B cell (primary cell): ENCODE results near the gene FBXO10.

Source experiments
- EZH2 ChIP-seq: IDR thresholded peaks from 2 replicates; pipeline ENCODE4 v1.6.1; 2012; ENCODE audit warnings: borderline replicate concordance, low read depth, mild to moderate bottlenecking, moderate library complexity, low read length; ENCODE audit not compliant: insufficient read depth, poor library complexity, severe bottlenecking
- TF ChIP-seq, protein P1 (sequence below): fragments of 200-600 bp; IDR thresholded peaks from one replicate; pipeline ENCODE4 v1.8.0; 2022; ENCODE audit warnings: antibody characterized with exemption, mild to moderate bottlenecking

GRCh38 chr9:37495571-37495970, 80.6 kb downstream of the FBXO10 start:
- TF ChIP-seq, protein P1, sequence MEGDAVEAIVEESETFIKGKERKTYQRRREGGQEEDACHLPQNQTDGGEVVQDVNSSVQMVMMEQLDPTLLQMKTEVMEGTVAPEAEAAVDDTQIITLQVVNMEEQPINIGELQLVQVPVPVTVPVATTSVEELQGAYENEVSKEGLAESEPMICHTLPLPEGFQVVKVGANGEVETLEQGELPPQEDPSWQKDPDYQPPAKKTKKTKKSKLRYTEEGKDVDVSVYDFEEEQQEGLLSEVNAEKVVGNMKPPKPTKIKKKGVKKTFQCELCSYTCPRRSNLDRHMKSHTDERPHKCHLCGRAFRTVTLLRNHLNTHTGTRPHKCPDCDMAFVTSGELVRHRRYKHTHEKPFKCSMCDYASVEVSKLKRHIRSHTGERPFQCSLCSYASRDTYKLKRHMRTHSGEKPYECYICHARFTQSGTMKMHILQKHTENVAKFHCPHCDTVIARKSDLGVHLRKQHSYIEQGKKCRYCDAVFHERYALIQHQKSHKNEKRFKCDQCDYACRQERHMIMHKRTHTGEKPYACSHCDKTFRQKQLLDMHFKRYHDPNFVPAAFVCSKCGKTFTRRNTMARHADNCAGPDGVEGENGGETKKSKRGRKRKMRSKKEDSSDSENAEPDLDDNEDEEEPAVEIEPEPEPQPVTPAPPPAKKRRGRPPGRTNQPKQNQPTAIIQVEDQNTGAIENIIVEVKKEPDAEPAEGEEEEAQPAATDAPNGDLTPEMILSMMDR = no peak
- no peak for TF ChIP-seq EZH2
